ENCODE measurements around the gene CIB4. TPM values are rescaled to one million over a fixed set of nuclear protein-coding genes. Genes with fewer than 3 reads are reported as not detected.
"Not testable (repeated sequence)": the region's sequence is repeated elsewhere in the genome, so short reads cannot be mapped to it uniquely, and the experiment has no call there.

Gene CIB4
- total RNA-seq, 1 donor from 2014 or later: not detected

GRCh38 chr2:26568076-26568890, 72.9 kb downstream of the CIB4 start:
- no peak for DNase-seq (ENCODE audit: low spot score)

- DNase-seq (ENCODE audit: low spot score): no peak
These were observed 73.6 kb downstream of the CIB4 start for GRCh38 chr2:26567534-26567933.

DNA sequence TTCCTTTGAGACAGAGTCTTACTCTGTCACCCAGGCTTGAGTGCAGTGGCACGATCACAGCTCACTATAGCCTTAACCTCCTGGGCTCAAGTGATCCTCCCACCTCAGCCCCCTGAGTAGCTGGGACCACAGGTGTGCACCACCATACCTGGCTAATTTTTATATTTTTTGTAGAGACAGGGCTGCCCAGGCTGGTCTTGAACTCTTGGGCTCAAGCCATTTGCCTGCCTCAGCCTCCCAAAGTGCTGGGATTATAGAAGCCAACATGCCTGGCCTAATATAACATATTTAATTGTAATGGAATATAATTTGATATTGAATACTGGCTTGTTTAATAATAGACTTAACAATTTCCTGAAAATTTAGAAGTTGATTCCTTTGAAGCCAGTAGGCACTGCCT, 74.4 kb downstream of the CIB4 start:
- DNase-seq (ENCODE audit: low spot score): not testable (repeated sequence)

- no peak for DNase-seq (ENCODE audit: low spot score)
These were observed 75.1 kb downstream of the CIB4 start for GRCh38 chr2:26566081-26566375.

GRCh38 chr2:26564121-26564644, 77.0 kb downstream of the CIB4 start:
- no peak for DNase-seq (ENCODE audit: low spot score)

DNA sequence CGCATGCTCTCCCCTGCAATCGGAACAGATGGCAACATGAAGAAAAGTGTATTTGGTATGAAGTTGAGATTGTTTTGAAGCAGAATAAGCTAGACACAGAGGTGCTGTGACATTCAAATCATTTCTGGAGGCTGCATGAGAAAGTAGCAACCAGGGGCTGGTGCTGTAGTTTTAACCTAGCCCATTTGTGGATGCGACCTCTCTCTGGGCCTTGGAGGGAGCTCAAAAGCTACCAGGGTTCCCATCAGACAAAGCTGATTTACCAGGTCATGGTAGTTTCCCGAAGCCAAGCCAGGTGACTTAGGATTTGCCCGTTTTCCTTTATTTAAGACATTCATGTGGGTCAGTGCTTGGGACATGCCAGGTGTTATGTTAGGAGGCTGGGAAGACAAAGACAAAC, 77.5 kb downstream of the CIB4 start:
- no peak for DNase-seq (ENCODE audit: low spot score)

GRCh38 chr2:26562811-26563645, 78.1 kb downstream of the CIB4 start:
- DNase-seq (ENCODE audit: low spot score): no peak

DNA sequence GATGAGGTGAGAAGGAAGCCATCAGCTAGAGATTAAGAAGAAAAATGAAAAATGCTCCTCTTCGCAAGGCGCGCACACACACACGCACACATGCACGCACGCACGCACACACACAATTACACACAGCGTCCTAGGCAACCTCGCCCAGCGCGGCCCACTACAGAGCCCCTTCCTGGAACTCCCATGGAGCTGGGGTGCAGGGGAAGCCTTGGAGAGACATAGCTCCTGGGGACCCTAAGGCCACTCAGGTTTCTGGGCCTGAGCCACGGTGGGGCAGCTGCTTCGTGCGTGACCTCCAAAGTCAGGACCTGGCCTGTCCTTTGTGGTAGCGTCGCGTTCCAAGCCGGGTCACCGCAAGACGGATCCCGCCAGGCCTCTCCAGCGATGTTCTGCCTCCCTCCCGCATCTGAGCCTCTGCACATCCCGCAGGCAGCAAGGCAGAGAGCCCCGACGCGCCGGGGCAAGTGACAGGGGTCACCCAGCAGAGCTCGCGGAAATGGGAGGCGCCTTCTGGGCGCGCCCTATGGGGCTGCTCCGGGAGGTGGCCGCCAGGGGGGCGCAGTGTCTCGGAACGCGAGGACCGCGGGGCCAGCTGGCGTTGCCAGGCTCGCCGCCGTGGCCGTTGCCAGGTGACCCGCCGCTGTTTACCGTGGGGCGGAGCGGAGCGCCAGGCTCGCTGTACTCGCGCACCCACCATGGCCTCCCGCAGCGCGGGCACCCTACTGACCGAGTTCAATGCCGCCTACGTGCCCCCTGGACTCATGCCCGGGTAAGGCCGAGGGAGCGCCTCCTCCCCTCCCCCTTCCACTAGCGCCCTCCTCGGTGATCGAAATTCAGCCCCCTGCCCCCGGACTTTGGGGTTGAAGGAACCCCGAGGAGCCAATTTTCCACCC, 79.0 kb downstream of the CIB4 start:
- DNase-seq (ENCODE audit: low spot score): no peak

DNA sequence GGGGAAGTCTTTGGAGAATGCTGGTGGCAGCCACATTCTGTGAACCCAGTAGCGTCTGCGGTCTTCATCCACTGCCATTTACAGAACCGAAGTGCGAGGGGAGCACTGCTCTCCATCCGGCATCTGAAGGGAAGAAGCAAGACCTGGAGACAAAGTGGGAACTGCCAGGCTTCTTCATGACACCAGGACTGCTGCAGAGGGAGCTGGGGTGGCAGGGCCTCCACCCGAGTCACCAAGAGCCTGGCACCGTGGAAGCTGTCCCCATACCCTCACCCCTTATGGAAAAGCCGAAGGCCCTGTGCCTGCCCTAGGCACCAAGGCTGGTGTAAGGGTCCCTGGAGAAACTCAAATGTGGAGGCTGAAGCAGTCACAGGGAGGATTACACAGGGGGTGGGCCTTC, 79.8 kb downstream of the CIB4 start:
- no peak for DNase-seq (ENCODE audit: low spot score)

- no peak for DNase-seq (ENCODE audit: low spot score)
These were observed 80.3 kb downstream of the CIB4 start for GRCh38 chr2:26560892-26561291.

DNA sequence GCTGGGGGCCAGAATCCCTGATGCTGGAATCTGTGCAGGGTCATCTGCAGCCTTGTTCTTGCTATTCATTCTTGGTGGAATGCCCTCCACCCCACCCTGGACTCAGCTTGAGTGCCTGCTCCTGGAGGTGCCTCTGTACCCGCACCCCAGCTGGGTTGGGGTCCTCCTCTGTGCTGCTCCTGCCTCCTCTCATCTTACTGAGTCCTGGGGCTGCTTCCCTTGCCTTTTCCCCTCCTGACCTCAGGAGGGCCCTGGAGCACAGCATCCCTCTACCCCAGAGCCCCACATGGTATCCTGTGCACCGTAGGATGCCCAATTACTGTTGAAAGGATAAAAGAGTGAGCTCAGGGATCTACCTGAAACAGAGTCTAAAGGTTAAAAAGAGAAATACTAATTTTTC, 81.6 kb downstream of the CIB4 start:
- no peak for DNase-seq (ENCODE audit: low spot score)

- DNase-seq (ENCODE audit: low spot score): no peak
These were observed 82.1 kb downstream of the CIB4 start for GRCh38 chr2:26559044-26559405.

DNA sequence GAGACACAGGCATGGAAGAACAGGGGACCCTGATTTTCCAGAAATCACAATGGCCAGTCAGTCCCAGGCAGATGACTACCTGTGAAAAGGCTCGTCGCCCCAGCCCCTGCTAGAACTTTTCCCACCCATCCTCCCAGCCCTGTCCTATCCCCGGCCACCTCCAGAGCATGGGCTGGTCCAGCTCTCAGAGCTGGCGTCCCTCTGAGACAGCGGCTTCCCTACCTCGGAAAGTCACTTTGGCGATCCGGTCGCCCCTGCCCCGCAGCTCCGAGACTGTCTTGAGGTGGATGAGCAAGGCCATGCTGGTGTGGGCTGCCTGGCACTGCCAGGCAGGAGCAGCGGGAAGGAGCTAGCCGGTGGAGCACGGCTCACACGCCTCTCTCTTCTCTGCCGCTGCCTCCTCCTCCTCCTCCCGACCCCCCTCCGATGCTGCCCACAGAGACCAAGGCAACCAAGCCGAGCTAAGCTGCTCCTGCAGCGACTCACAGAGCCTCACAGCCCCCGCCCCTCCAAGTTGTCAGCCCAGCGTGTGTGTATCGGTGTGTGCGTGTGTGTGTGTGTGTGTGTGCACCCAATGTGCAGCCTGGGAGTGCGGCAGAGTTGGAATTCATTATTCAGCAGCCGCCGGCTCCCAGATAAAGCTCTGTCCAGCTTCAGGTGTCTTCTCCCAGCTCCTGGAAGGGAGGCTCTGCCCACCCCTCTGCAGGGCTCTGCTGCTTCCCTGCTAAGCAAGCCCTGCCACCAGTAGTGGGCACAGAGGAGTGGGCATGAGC, 82.7 kb downstream of the CIB4 start:
- DNase-seq (ENCODE audit: low spot score): no peak

- DNase-seq (ENCODE audit: low spot score): no peak
These were observed 83.8 kb downstream of the CIB4 start for GRCh38 chr2:26557244-26557925.

DNA sequence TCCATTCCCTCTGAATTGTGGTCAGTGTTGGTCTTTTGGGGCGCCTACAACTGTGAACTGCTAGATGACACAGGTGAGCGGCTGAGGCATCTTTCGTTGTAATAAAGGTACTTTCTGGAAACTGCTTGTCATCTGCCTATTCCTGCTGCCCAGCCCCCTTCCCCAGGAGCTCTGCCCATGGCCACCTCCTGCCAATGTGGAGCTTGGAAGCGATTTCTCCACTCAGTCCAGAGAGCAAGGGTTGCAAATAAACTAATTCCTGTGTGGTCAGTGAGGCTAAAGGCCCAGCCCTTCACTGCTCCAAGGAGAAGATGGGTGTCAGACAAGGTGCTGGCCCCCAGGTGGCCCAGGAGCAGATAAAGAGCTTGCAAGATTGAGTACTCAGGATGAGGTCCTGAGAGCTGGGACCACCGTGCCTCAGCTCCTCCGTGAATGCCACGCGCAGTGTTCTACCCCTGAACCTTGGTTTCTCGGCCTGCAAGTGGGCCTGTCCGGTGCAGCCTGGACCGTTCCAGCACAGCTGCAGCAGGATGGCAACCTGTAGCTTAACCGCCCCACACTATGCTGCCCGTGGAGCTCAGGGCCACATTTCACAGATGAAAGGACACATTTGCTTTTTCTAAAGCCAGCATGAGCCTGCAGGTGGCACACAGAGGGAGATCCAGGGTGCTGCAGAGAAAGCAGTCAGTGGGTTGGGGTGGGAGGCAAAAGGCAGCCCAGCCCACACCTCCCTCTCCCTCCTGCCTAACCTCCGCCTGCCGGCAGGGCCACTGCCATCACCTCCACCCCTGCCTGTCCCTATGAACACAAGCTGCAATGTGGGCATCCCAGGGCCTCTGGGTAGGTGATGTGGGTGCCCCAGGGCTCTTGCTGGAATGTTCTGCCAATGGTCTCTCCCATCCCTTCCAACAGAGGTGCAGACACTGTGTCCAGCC, 84.6 kb downstream of the CIB4 start:
- DNase-seq (ENCODE audit: low spot score): no peak

- DNase-seq (ENCODE audit: low spot score): no peak
These were observed 85.7 kb downstream of the CIB4 start for GRCh38 chr2:26555246-26556133.

DNA sequence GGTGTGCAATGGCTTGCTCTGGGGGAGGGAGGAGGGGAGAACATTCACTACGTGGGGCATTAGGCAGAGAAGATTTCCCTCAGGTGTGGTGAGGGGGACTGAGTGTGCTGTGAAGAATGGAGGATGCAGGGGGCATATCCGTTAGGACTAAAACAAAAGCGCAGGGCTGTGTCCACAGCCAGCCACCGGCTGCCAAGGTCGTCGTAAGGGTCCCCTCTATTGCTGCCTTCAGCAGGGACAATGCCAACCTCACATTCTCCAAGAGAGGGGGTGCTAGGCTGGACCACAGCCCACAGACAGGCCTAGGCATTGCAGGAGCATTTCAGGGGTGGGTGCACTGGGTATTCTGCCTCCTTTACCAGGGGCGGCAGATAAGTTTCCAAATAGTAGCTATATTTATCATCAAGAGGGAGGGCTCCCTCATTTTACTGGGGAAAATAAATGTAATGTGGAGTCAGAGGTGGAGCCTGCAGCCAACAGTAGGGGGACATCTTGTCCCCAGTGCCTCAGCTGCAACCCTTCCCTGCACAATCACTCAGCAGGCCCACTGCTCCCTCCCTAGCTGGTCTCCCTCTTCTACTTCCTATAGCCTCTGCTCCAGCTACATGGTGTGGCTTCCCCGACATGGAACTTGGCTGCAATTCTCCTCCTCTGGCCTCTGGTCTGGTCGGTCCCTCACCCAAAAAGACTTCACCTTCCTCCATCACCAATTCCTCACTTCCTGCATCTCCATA, 88.4 kb downstream of the CIB4 start:
- no peak for DNase-seq (ENCODE audit: low spot score)
